ENCODE results near the gene METTL24.

METTL24 gene

GRCh38 chr6:110285306-110286060, 72.7 kb downstream of the METTL24 start (continued):
- no peak for TF ChIP-seq ZFP3 (CRISPR knock-in tag; IDR thresholded peaks at IDR 0.05)
- no peak for TF ChIP-seq ZFP30 (CRISPR knock-in tag; IDR thresholded peaks at IDR 0.05)

GRCh38 chr6:110284855-110285254, 73.3 kb downstream of the METTL24 start:
- no peak for TF ChIP-seq CSRNP3 (CRISPR knock-in tag; IDR thresholded peaks at IDR 0.05)
- peak; percentile 51; the same call in 1 of the 2 replicates for TF ChIP-seq TCF4 (CRISPR knock-in tag; IDR thresholded peaks at IDR 0.05; ENCODE audit: borderline replicate concordance)
- TF ChIP-seq ESRRG (CRISPR knock-in tag; IDR thresholded peaks at IDR 0.05) = no peak

GRCh38 chr6:110283657-110284056, 74.5 kb downstream of the METTL24 start:
- ATAC-seq = no peak
- TF ChIP-seq TOX (CRISPR knock-in tag; IDR thresholded peaks at IDR 0.05; ENCODE audit: borderline replicate concordance) (no peak), ZFP30 (CRISPR knock-in tag; IDR thresholded peaks at IDR 0.05) (no peak), ESRRG (CRISPR knock-in tag; IDR thresholded peaks at IDR 0.05) (no peak), PPARA (CRISPR knock-in tag; IDR thresholded peaks at IDR 0.05; ENCODE audit: borderline replicate concordance) (no peak), OSR1 (CRISPR knock-in tag; IDR thresholded peaks at IDR 0.05) (no peak), PATZ1 (CRISPR knock-in tag; IDR thresholded peaks at IDR 0.05; ENCODE audit: borderline replicate concordance) (no peak), GLIS3 (CRISPR knock-in tag; IDR thresholded peaks at IDR 0.05) (no peak), CSDC2 (CRISPR knock-in tag; IDR thresholded peaks at IDR 0.05) (no peak), SNAI2 (CRISPR knock-in tag; IDR thresholded peaks at IDR 0.05) (no peak), ZNF565 (CRISPR knock-in tag; conservative IDR thresholded peaks at IDR 0.05; ENCODE audit: low read depth) (no peak)

More at GRCh38 chr6:110284855-110285254, 73.3 kb downstream of the METTL24 start:
- ATAC-seq = peak; percentile 50

GRCh38 chr6:110282412-110282811, 75.7 kb downstream of the METTL24 start:
- no peak for ATAC-seq
- TF ChIP-seq POU6F1 (CRISPR knock-in tag; IDR thresholded peaks at IDR 0.05; ENCODE audit: borderline replicate concordance, low read depth) = no peak
- TF ChIP-seq PATZ1 (CRISPR knock-in tag; IDR thresholded peaks at IDR 0.05; ENCODE audit: borderline replicate concordance) = no peak
- no peak for TF ChIP-seq ZC3H10 (CRISPR knock-in tag; IDR thresholded peaks at IDR 0.05)
- no peak for TF ChIP-seq PPARA (CRISPR knock-in tag; IDR thresholded peaks at IDR 0.05; ENCODE audit: borderline replicate concordance)
- TF ChIP-seq OSR1 (CRISPR knock-in tag; IDR thresholded peaks at IDR 0.05) = no peak
- no peak for TF ChIP-seq ZFP30 (CRISPR knock-in tag; IDR thresholded peaks at IDR 0.05)

- ATAC-seq = no peak
- no peak for TF ChIP-seq ZFP30 (CRISPR knock-in tag; IDR thresholded peaks at IDR 0.05)
- no peak for TF ChIP-seq ZNF8 (CRISPR knock-in tag; IDR thresholded peaks at IDR 0.05)
- no peak for TF ChIP-seq OSR1 (CRISPR knock-in tag; IDR thresholded peaks at IDR 0.05)
- TF ChIP-seq GLIS3 (CRISPR knock-in tag; IDR thresholded peaks at IDR 0.05) = no peak
- TF ChIP-seq ZNF70 (CRISPR knock-in tag; IDR thresholded peaks at IDR 0.05) = no peak
- no peak for TF ChIP-seq POU6F1 (CRISPR knock-in tag; IDR thresholded peaks at IDR 0.05; ENCODE audit: borderline replicate concordance, low read depth)
- no peak for TF ChIP-seq TSHZ2 (CRISPR knock-in tag; IDR thresholded peaks at IDR 0.05)
- TF ChIP-seq ZNF565 (CRISPR knock-in tag; conservative IDR thresholded peaks at IDR 0.05; ENCODE audit: low read depth) = no peak
- TF ChIP-seq ZC3H10 (CRISPR knock-in tag; IDR thresholded peaks at IDR 0.05) = no peak
- no peak for TF ChIP-seq ARNTL (CRISPR knock-in tag; IDR thresholded peaks at IDR 0.05; ENCODE audit: borderline replicate concordance, low read depth)
- TF ChIP-seq BACH2 (CRISPR knock-in tag; IDR thresholded peaks at IDR 0.05; ENCODE audit: borderline replicate concordance) = no peak
- TF ChIP-seq ESRRG (CRISPR knock-in tag; IDR thresholded peaks at IDR 0.05) = no peak
- no peak for TF ChIP-seq RARB (CRISPR knock-in tag; IDR thresholded peaks at IDR 0.05)
Observed at GRCh38 chr6:110277100-110277665, 81.0 kb downstream of the METTL24 start.

All from SK-N-SH treated with all-trans-retinoic acid at 6 μM for 48 hours (cell line).